Neural cell (in vitro differentiated cells): ENCODE data around the gene ARID4A. TPM values are rescaled to one million over a fixed set of nuclear protein-coding genes. Genes with fewer than 3 reads are reported as not detected.

Source experiments
- H2AFZ ChIP-seq: fragments of 200-600, 300-800 bp; sonication (generic), shearing (Covaris generic); 2 replicates; pipeline ENCODE4 v1.6.0; 2014; ENCODE audit warnings: low read depth, mild to moderate bottlenecking, antibody characterized with exemption, low read length, moderate library complexity
- H3F3A ChIP-seq: fragments of 200-600 bp; shearing (Covaris generic); 2 replicates; pipeline ENCODE4 v1.6.1; 2016; ENCODE audit warnings: mild to moderate bottlenecking, moderate library complexity, mixed read lengths, antibody characterized with exemption, low read length; ENCODE audit not compliant: insufficient read depth, poor library complexity, severe bottlenecking
- H3K27ac ChIP-seq: fragments of 200-600, 300-800 bp; sonication (generic), shearing (Covaris generic); 2 replicates; pipeline ENCODE4 v1.5.1; 2014; ENCODE audit warnings: mild to moderate bottlenecking, low read length, moderate library complexity
- H3K27me3 ChIP-seq: fragments of 300-800, 200-600 bp; sonication (generic), shearing (Covaris generic); 2 replicates; pipeline ENCODE4 v1.6.0; 2014; ENCODE audit warnings: mild to moderate bottlenecking, low read depth, low read length, moderate library complexity; ENCODE audit not compliant: insufficient read depth
- H3K36me3 ChIP-seq: fragments of 300-800, 200-600 bp; sonication (generic), shearing (Covaris generic); 2 replicates; pipeline ENCODE4 v1.5.1; 2014; ENCODE audit warnings: mild to moderate bottlenecking, antibody characterized with exemption, low read length, moderate library complexity; ENCODE audit not compliant: insufficient read depth
- H3K4me2 ChIP-seq: fragments of 300-800, 200-600 bp; sonication (generic), shearing (Covaris generic); 2 replicates; pipeline ENCODE4 v1.6.0; 2014; ENCODE audit warnings: mild to moderate bottlenecking, low read length
- H3K4me3 ChIP-seq: fragments of 300-800, 200-600 bp; sonication (generic), shearing (Covaris generic); 2 replicates; pipeline ENCODE4 v1.5.1; 2014; ENCODE audit warnings: mild to moderate bottlenecking, low read length, moderate library complexity
- H3K79me2 ChIP-seq: fragments of 200-600 bp; shearing (Covaris generic); replicated peaks from 2 replicates; pipeline ENCODE4 v1.6.0; 2014; ENCODE audit warnings: mild to moderate bottlenecking, low read length, moderate library complexity; ENCODE audit not compliant: insufficient read depth
- H3K9ac ChIP-seq: fragments of 300-800, 200-600 bp; sonication (generic), shearing (Covaris generic); 2 replicates; pipeline ENCODE4 v1.6.1; 2016; ENCODE audit warnings: mild to moderate bottlenecking, low read length, mixed read lengths
- H3K9me2 ChIP-seq: fragments of 200-600 bp; shearing (Covaris generic); 2 replicates; pipeline ENCODE4 v1.6.1; 2016; ENCODE audit warnings: mild to moderate bottlenecking, low read length, mixed read lengths; ENCODE audit not compliant: insufficient read depth
- H3K9me3 ChIP-seq: fragments of 200-600, 300-800 bp; sonication (generic), shearing (Covaris generic); 2 replicates; pipeline ENCODE4 v1.6.1; 2016; ENCODE audit warnings: mild to moderate bottlenecking, mixed run types, low read length, moderate library complexity, mixed read lengths
- H4K20me1 ChIP-seq: fragments of 200-600 bp; shearing (Covaris generic); 2 replicates; pipeline ENCODE4 v1.6.1; 2016; ENCODE audit warnings: mild to moderate bottlenecking, mixed run types; ENCODE audit not compliant: insufficient read depth
- EP300 ChIP-seq: fragments of 450-650 bp; conservative IDR thresholded peaks from 2 replicates; pipeline ENCODE4 v1.6.1; 2014; ENCODE audit warnings: antibody characterized with exemption, mild to moderate bottlenecking, moderate library complexity; ENCODE audit not compliant: poor library complexity, severe bottlenecking
- EZH2 ChIP-seq: fragments of 200-600, 300-800 bp; shearing (Covaris generic), sonication (generic); IDR thresholded peaks from 2 replicates; pipeline ENCODE4 v1.6.1; 2014; ENCODE audit warnings: antibody characterized with exemption, low read length, borderline replicate concordance, mild to moderate bottlenecking; ENCODE audit not compliant: insufficient read depth, poor library complexity, severe bottlenecking
- MXI1 ChIP-seq: fragments of 450-650 bp; conservative IDR thresholded peaks from 2 replicates; pipeline ENCODE4 v1.6.1; 2014; ENCODE audit warnings: antibody characterized with exemption, mild to moderate bottlenecking; ENCODE audit not compliant: poor library complexity, severe bottlenecking
- POLR2AphosphoS5 ChIP-seq: IDR thresholded peaks from 2 replicates; pipeline ENCODE4 v1.6.1; 2012
- RAD21 ChIP-seq: fragments of 450-650 bp; conservative IDR thresholded peaks from 2 replicates; pipeline ENCODE4 v1.6.1; 2014; ENCODE audit warnings: antibody characterized with exemption, mild to moderate bottlenecking, moderate library complexity
- SMC3 ChIP-seq: fragments of 450-650 bp; conservative IDR thresholded peaks from 2 replicates; pipeline ENCODE4 v1.6.1; 2014; ENCODE audit warnings: antibody characterized with exemption, mild to moderate bottlenecking, moderate library complexity; ENCODE audit not compliant: poor library complexity
- TAF1 ChIP-seq: IDR thresholded peaks from 2 replicates; pipeline ENCODE4 v1.6.1; 2012; ENCODE audit warnings: low read depth
- polyA plus RNA-seq: library from polyadenylated mRNA; depleted of rRNA; stranded (reverse); fragments of >200 nt; gene quantifications from 2 replicates; pipeline ENCODE4 v1.2.3, GENCODE V29; 2014
- TF ChIP-seq, protein P1 (sequence below): IDR thresholded peaks from 2 replicates; pipeline ENCODE4 v1.6.1; 2012; ENCODE audit warnings: borderline replicate concordance
- TF ChIP-seq, protein P2 (sequence below): fragments of 450-650 bp; IDR thresholded peaks from 2 replicates; pipeline ENCODE4 v1.5.1; 2014; ENCODE audit warnings: antibody characterized with exemption, mild to moderate bottlenecking, moderate library complexity; ENCODE audit not compliant: poor library complexity, severe bottlenecking

ARID4A gene
- polyA plus RNA-seq, 1 donor from 2014 or later: 38.5 TPM

DNA sequence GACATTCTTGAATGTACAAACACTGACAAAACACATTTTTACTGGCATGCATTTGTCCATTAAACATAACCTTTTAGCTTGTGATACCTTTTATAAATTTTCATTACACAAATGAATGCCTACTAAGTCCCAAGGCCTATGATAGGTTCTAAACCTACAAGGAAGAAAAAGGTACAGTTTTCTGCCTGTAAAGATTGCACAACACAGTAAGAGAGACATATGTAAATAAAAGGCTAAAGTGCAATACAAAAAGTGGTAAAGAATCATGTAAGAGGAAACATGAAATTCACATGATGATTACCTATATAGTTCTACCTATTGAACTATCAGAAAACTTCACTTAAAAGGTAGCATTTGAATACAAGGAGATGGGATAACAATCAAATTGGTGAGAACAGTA, 14.6 kb upstream of the ARID4A start:
- Histone ChIP-seq H3K4me2 (no peak overlapping the region), H2AFZ (no peak overlapping the region), H3K79me2 (peaks cover 60% of the 10 kb centered on the region), H3K36me3 (peaks cover 11% of the 10 kb centered on the region), H3K27ac (no peak overlapping the region), H4K20me1 (peaks cover 5% of the 10 kb centered on the region), H3K9ac (no peak overlapping the region), H3F3A (no peaks in the 10 kb centered on the region), H3K4me3 (no peak overlapping the region), H3K9me3 (no peaks in the 10 kb centered on the region), H3K27me3 (no peaks in the 10 kb centered on the region), H3K9me2 (no peaks in the 10 kb centered on the region)
- TF ChIP-seq MXI1 (no peak), EP300 (no peak), TAF1 (no peak), POLR2AphosphoS5 (no peak), RAD21 (no peak), SMC3 (no peak), EZH2 (no peak)
- TF ChIP-seq, protein P1, sequence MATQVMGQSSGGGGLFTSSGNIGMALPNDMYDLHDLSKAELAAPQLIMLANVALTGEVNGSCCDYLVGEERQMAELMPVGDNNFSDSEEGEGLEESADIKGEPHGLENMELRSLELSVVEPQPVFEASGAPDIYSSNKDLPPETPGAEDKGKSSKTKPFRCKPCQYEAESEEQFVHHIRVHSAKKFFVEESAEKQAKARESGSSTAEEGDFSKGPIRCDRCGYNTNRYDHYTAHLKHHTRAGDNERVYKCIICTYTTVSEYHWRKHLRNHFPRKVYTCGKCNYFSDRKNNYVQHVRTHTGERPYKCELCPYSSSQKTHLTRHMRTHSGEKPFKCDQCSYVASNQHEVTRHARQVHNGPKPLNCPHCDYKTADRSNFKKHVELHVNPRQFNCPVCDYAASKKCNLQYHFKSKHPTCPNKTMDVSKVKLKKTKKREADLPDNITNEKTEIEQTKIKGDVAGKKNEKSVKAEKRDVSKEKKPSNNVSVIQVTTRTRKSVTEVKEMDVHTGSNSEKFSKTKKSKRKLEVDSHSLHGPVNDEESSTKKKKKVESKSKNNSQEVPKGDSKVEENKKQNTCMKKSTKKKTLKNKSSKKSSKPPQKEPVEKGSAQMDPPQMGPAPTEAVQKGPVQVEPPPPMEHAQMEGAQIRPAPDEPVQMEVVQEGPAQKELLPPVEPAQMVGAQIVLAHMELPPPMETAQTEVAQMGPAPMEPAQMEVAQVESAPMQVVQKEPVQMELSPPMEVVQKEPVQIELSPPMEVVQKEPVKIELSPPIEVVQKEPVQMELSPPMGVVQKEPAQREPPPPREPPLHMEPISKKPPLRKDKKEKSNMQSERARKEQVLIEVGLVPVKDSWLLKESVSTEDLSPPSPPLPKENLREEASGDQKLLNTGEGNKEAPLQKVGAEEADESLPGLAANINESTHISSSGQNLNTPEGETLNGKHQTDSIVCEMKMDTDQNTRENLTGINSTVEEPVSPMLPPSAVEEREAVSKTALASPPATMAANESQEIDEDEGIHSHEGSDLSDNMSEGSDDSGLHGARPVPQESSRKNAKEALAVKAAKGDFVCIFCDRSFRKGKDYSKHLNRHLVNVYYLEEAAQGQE: no peak
- TF ChIP-seq, protein P2, sequence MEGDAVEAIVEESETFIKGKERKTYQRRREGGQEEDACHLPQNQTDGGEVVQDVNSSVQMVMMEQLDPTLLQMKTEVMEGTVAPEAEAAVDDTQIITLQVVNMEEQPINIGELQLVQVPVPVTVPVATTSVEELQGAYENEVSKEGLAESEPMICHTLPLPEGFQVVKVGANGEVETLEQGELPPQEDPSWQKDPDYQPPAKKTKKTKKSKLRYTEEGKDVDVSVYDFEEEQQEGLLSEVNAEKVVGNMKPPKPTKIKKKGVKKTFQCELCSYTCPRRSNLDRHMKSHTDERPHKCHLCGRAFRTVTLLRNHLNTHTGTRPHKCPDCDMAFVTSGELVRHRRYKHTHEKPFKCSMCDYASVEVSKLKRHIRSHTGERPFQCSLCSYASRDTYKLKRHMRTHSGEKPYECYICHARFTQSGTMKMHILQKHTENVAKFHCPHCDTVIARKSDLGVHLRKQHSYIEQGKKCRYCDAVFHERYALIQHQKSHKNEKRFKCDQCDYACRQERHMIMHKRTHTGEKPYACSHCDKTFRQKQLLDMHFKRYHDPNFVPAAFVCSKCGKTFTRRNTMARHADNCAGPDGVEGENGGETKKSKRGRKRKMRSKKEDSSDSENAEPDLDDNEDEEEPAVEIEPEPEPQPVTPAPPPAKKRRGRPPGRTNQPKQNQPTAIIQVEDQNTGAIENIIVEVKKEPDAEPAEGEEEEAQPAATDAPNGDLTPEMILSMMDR: no peak

DNA sequence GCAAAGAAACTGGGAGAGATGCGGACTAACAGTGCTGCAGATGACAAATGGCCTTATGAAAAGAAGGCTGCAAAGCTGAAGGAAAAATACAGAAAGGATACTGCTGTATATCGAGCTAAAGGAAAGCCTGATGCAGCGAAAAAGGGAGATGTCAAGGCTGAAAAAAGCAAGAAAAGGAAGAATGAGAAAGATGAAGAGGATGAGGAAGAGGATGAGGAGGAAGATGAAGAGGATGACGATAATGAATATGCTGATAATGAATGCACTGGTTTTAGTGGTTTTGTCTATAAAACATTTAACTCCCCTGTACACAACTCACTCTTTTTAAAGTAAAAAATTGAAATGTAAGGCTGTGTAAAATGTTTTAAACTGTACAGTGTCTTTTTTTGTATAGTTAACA, 13.2 kb upstream of the ARID4A start:
- Histone ChIP-seq H3K9ac (no peak overlapping the region), H3K79me2 (peaks cover 53% of the 10 kb centered on the region), H3K4me3 (no peak overlapping the region), H3K9me2 (no peaks in the 10 kb centered on the region), H4K20me1 (peaks cover 5% of the 10 kb centered on the region), H3K4me2 (no peak overlapping the region), H3K27me3 (no peaks in the 10 kb centered on the region), H3K9me3 (no peaks in the 10 kb centered on the region), H3K27ac (no peak overlapping the region), H2AFZ (no peak overlapping the region), H3K36me3 (peaks cover 11% of the 10 kb centered on the region), H3F3A (no peaks in the 10 kb centered on the region)
- TF ChIP-seq, protein P2: no peak
- TF ChIP-seq MXI1: no peak
